ENCODE data around the gene PYGB. TPM values are rescaled to one million over a fixed set of nuclear protein-coding genes. Genes with fewer than 3 reads are reported as not detected.
"Not testable (repeated sequence)": the region's sequence is repeated elsewhere in the genome, so short reads cannot be mapped to it uniquely, and the experiment has no call there.

Gene PYGB
- total and polyA plus RNA-seq, 2 donors: 27.4 to 52.6 TPM

DNA sequence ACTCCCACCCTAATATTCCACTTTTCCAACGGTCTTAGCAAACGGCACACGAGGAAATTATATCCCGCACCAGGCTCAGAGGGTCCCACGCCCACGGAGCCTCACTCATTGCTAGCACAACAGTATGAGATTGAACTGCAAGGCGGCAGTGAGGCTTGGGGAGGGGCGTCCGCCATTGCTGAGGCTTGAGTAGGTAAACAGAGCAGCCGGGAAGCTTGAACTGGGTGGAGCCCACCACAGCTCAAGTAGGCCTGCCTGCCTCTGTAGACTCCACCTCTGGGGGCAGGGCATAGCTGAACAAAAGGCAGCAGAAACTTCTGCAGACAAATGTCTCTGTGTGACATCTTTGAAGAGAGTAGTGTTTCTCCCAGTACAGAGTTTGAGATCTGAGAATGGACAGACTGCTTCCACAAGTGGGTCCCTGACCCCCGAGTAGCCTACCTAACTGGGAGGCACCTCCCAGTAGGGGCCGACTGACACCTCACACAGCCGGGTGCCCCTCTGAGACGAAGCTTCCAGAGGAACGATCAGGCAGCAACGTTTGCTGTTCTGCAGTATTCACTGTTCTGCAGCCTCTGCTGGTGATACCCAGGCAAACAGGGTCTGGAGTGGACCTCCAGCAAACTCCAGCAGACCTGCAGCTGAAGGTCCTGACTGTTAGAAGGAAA is 13.0 kb downstream of the PYGB start:
- not testable (repeated sequence) for H3K27me3 ChIP-seq (ENCODE audit: control insufficient read depth in 2 of 2, insufficient read depth in 1 of 2, low read length in 1 of 2); DNase-seq (ENCODE audit: low read depth in 6 of 9, low spot score in 9 of 9); H3K4me3 ChIP-seq (ENCODE audit: low read length in 2 of 2); H3K9me3 ChIP-seq (ENCODE audit: control insufficient read depth in 2 of 2, insufficient read depth in 1 of 2, low read length in 1 of 2); H3K36me3 ChIP-seq (ENCODE audit: control insufficient read depth in 2 of 2, insufficient read depth in 2 of 2, low read length in 1 of 2)
- Histone ChIP-seq H3K4me1 (ENCODE audit: control insufficient read depth in 2 of 2, insufficient read depth in 2 of 2, low read length in 2 of 2) (peaks cover 5 to 28% of the 10 kb centered on the region in 2 donors), H3K27ac (ENCODE audit: low read depth in 1 of 2, low read length in 1 of 2) (peak overlapping the region; percentile 40 to 70)
- 95% methylated on average over 16 of the region's 16 CpGs for WGBS

DNA sequence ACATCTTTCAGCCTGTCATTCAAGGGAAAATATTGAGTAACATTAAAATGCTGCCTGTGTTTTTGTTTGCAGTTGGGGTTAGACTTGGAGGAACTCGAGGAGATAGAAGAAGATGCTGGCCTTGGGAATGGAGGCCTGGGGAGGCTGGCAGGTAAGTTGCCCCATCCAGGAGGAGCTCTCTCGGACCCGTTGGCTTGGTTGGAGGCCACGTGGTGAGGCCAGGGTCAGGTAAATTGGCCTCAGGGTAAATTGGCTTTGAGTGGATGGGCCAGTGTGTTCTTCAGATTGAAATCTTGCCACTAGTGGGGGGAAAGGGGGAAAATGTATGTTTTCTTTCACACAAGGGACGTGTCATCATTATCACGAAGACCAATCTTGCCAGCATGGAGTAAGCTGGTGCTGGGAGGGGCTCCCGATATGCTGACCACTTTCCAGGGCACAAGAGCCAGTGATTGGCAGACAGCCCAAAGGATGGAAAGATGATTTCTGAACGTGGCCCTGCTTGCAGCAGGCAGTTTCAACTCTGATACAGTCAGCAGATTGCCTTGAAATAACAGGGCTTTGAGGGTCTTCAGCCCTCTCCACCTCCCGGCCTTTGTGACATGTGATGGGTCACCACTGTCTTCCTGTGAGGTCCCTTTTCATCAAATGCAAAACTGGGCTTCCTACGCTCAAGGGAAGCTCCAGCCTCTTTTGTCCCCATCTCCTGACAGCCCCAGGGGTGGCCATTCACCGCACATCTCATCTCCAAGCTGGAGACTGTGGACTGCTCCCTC is 21.4 kb downstream of the PYGB start:
- 96% methylated on average over 11 of the region's 11 CpGs for WGBS
- DNase-seq (ENCODE audit: low read depth in 6 of 9, low spot score in 9 of 9): no peak
- H3K27ac ChIP-seq (ENCODE audit: low read depth in 1 of 2, low read length in 1 of 2): no peak overlapping the region
- H3K4me1 ChIP-seq (ENCODE audit: control insufficient read depth in 2 of 2, insufficient read depth in 2 of 2, low read length in 2 of 2): no peaks in the 10 kb centered on the region
- peaks cover 16 to 24% of the 10 kb centered on the region in 2 donors for H3K36me3 ChIP-seq (ENCODE audit: control insufficient read depth in 2 of 2, insufficient read depth in 2 of 2, low read length in 1 of 2)
- no peaks in the 10 kb centered on the region for H3K27me3 ChIP-seq (ENCODE audit: control insufficient read depth in 2 of 2, insufficient read depth in 1 of 2, low read length in 1 of 2)
- no peak overlapping the region for H3K4me3 ChIP-seq (ENCODE audit: low read length in 2 of 2)
- H3K9me3 ChIP-seq (ENCODE audit: control insufficient read depth in 2 of 2, insufficient read depth in 1 of 2, low read length in 1 of 2): no peaks in the 10 kb centered on the region

DNA sequence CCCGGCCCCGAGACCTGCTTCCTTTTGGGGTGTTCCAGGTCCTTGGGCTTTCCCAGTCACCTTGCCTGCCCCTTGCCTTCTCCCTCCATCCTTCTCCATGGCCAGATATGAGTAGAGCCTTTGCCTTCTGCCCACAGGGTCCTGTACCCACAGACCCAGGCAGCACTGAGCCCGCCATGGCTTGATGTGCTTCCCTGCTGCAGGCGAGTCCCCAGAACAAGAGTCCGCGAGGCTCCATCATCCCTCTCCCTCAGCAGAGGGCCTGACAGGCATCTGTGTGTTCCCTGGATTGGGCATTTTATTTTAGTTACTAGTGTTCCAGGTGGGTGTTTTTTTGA is 21.9 kb downstream of the PYGB start:
- 97% methylated on average over 6 of the region's 6 CpGs for WGBS
- no peak for DNase-seq (ENCODE audit: low read depth in 6 of 9, low spot score in 9 of 9)
- no peak overlapping the region for H3K4me3 ChIP-seq (ENCODE audit: low read length in 2 of 2)
- H3K27me3 ChIP-seq (ENCODE audit: control insufficient read depth in 2 of 2, insufficient read depth in 1 of 2, low read length in 1 of 2): no peaks in the 10 kb centered on the region
- H3K36me3 ChIP-seq (ENCODE audit: control insufficient read depth in 2 of 2, insufficient read depth in 2 of 2, low read length in 1 of 2): peaks cover 16 to 29% of the 10 kb centered on the region in 2 donors
- H3K27ac ChIP-seq (ENCODE audit: low read depth in 1 of 2, low read length in 1 of 2): no peak overlapping the region
- no peaks in the 10 kb centered on the region for H3K9me3 ChIP-seq (ENCODE audit: control insufficient read depth in 2 of 2, insufficient read depth in 1 of 2, low read length in 1 of 2)
- H3K4me1 ChIP-seq (ENCODE audit: control insufficient read depth in 2 of 2, insufficient read depth in 2 of 2, low read length in 2 of 2): no peaks in the 10 kb centered on the region

DNA sequence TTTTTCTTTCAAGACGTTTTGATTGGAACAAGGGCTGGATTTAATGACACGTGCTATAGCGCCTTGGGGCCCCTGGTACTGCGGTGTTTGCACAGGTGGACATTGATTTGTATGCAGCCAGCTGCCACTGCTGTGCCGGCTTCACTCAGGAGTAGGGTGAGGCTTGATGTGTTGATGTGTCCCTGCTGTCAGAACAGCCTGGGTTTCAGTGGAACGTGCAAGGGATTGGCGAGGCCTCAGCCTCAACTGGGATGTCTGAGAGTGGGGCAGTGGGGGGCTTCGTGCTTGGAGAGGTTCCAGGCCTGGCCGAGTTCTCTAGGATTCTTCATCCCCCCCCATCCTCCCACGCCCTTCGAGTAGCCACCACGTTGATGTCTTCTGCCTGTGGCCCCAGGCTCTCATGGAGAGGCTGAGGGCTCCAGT is 23.0 kb downstream of the PYGB start:
- WGBS: 96% methylated on average over 12 of the region's 12 CpGs
- H3K27ac ChIP-seq (ENCODE audit: low read depth in 1 of 2, low read length in 1 of 2): no peak overlapping the region
- H3K36me3 ChIP-seq (ENCODE audit: control insufficient read depth in 2 of 2, insufficient read depth in 2 of 2, low read length in 1 of 2): peaks cover 16 to 33% of the 10 kb centered on the region in 2 donors
- H3K27me3 ChIP-seq (ENCODE audit: control insufficient read depth in 2 of 2, insufficient read depth in 1 of 2, low read length in 1 of 2): no peaks in the 10 kb centered on the region
- H3K4me1 ChIP-seq (ENCODE audit: control insufficient read depth in 2 of 2, insufficient read depth in 2 of 2, low read length in 2 of 2): no peaks in the 10 kb centered on the region
- no peak overlapping the region for H3K4me3 ChIP-seq (ENCODE audit: low read length in 2 of 2)
- no peaks in the 10 kb centered on the region for H3K9me3 ChIP-seq (ENCODE audit: control insufficient read depth in 2 of 2, insufficient read depth in 1 of 2, low read length in 1 of 2)
- DNase-seq (ENCODE audit: low read depth in 6 of 9, low spot score in 9 of 9): no peak

DNA sequence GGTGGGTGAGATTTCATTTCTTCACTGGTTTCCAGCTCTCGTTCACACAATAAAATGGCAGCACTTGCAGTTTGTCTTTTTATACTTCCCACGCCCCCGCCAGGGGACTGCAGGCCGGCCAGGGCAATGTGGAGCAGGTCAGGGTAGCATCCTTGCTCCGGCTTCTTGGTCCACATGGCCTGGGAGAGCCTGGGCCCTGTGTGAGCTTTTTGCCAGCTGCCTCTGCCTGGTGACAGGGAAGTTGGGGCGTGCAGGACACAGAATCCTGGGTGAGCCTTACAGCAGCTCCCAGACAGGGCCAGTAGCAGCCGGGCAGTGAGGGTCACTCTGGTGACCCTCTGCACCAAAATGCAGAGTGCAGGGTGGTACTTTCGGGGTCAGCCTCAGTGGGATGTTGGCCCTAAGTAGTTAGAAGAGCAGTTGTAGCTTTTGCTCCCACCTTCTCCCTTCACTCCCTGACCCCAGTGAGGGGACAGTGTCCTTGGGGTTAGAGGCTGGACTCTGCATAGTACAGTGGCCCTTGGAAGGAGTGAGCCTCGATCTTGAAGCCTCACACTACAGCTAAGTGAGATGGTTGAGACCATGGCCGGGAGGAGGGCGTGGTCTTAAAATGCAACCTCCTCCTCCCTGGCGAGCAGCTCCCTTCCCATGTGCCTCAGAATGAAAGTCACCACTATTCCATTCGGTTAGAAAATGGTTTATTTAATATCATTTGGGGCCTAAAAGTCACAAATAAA is 23.8 kb downstream of the PYGB start:
- no peak overlapping the region for H3K4me3 ChIP-seq (ENCODE audit: low read length in 2 of 2)
- no peaks in the 10 kb centered on the region for H3K9me3 ChIP-seq (ENCODE audit: control insufficient read depth in 2 of 2, insufficient read depth in 1 of 2, low read length in 1 of 2)
- no peaks in the 10 kb centered on the region for H3K4me1 ChIP-seq (ENCODE audit: control insufficient read depth in 2 of 2, insufficient read depth in 2 of 2, low read length in 2 of 2)
- no peaks in the 10 kb centered on the region for H3K27me3 ChIP-seq (ENCODE audit: control insufficient read depth in 2 of 2, insufficient read depth in 1 of 2, low read length in 1 of 2)
- DNase-seq (ENCODE audit: low read depth in 6 of 9, low spot score in 9 of 9): no peak
- peaks cover 16 to 37% of the 10 kb centered on the region in 2 donors for H3K36me3 ChIP-seq (ENCODE audit: control insufficient read depth in 2 of 2, insufficient read depth in 2 of 2, low read length in 1 of 2)
- WGBS: 98% methylated on average over 13 of the region's 13 CpGs
- H3K27ac ChIP-seq (ENCODE audit: low read depth in 1 of 2, low read length in 1 of 2): no peak overlapping the region

DNA sequence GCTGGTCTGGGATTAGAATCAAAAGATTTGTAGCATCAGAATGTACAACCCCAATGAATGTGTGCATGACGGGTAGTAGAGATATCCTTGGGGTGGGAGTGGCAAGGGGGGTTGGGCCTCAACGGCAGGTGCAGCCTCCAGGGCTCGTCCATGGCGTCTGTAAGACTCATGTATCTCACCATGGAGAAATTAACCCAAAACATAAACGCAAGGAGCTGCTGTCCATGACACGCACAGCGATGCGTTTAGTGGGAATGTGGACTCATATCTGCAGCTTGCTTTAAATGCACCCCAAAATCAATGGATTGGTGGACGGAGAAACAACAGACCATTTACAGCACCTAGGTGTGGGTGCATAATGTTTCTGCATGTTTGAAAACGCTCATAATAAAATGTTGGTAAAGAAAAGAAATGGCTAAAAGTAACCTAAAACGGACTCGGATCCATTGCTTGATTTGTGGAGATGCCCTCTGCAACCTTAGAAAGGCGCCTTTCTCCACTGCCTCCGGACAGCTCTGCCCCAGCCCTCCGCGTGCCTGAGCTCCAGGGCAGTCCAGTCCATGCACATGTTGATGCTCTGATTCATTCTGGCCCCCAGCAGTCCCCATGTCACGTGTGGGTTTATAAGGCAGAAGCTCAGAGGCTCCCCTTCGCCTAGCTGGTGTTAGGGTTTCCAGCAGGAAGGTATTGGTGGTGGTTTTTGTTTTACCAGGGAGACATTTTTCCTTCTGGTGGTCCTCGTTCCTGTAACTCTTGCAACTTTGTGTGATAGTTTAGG is 24.5 kb downstream of the PYGB start:
- DNase-seq (ENCODE audit: low read depth in 6 of 9, low spot score in 9 of 9): no peak
- 97% methylated on average over 19 of the region's 19 CpGs for WGBS
- Histone ChIP-seq H3K9me3 (ENCODE audit: control insufficient read depth in 2 of 2, insufficient read depth in 1 of 2, low read length in 1 of 2) (no peaks in the 10 kb centered on the region), H3K4me3 (ENCODE audit: low read length in 2 of 2) (no peak overlapping the region), H3K27me3 (ENCODE audit: control insufficient read depth in 2 of 2, insufficient read depth in 1 of 2, low read length in 1 of 2) (no peaks in the 10 kb centered on the region), H3K36me3 (ENCODE audit: control insufficient read depth in 2 of 2, insufficient read depth in 2 of 2, low read length in 1 of 2) (peaks cover 16 to 45% of the 10 kb centered on the region in 2 donors), H3K27ac (ENCODE audit: low read depth in 1 of 2, low read length in 1 of 2) (no peak overlapping the region), H3K4me1 (ENCODE audit: control insufficient read depth in 2 of 2, insufficient read depth in 2 of 2, low read length in 2 of 2) (no peaks in the 10 kb centered on the region)

DNA sequence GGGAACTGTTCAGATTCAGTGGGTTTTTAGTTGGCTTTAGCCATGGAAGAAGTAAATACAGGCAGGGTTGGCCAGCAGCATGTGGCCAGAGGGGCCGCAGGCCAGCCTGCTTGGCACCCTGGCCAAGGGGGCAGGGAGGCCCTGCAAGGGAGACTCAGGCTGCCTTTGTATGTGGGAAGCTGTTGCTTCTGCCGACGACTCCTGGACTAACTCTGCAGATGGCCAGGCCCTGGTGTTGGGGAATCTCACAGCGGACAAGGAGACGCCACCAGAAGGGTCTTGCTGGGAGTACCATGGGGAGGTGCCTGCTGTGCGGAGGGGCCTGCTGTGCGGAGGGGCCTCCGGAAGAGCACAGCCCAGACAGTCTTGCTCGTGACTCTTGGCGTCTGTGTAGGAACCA is 25.2 kb downstream of the PYGB start:
- H3K4me3 ChIP-seq (ENCODE audit: low read length in 2 of 2): no peak overlapping the region
- H3K27ac ChIP-seq (ENCODE audit: low read depth in 1 of 2, low read length in 1 of 2): no peak overlapping the region
- H3K27me3 ChIP-seq (ENCODE audit: control insufficient read depth in 2 of 2, insufficient read depth in 1 of 2, low read length in 1 of 2): no peaks in the 10 kb centered on the region
- no peak for DNase-seq (ENCODE audit: low read depth in 6 of 9, low spot score in 9 of 9)
- peaks cover 16 to 51% of the 10 kb centered on the region in 2 donors for H3K36me3 ChIP-seq (ENCODE audit: control insufficient read depth in 2 of 2, insufficient read depth in 2 of 2, low read length in 1 of 2)
- H3K4me1 ChIP-seq (ENCODE audit: control insufficient read depth in 2 of 2, insufficient read depth in 2 of 2, low read length in 2 of 2): no peaks in the 10 kb centered on the region
- WGBS: 97% methylated on average over 10 of the region's 10 CpGs
- H3K9me3 ChIP-seq (ENCODE audit: control insufficient read depth in 2 of 2, insufficient read depth in 1 of 2, low read length in 1 of 2): no peaks in the 10 kb centered on the region

DNA sequence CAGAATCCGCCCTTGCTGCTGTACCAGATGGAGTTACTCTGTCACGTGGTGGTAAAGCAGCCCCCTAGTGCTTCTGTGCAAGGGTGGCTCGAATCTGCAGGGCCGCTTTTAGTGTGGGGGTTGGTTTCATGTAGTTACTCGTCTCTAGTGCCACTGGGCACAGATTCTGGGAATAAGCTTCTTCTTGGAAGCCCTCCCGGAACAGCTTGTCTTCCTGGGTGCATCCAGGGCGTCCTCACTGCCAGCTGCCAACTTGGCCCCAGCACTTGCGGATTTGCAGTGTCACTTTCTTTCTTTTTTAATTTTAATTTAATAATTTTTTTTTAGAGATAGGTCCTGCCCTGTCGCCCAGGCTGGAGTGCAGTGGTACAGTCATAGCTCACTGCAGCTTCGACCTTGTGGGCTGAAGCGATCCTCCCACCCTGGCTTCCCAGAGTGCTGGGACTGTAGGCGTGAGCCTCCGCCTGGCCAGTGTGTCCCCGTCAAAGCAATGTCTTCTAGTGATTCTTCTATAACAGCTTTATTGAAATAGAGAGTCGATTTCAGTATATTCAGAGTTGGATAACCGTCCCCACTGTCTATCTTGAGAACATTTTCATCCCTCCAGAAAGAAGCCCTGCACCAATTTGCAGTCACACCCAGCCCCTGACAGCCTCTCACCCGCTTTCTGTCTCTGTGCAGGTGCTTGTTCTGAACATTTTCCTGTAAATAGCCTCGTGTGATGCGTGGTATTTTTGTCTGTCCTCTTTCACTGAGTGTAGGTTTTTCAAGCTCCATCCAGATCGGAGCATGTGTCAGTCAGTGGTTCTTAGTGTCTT is 25.9 kb downstream of the PYGB start:
- Histone ChIP-seq H3K4me3 (ENCODE audit: low read length in 2 of 2) (no peak overlapping the region), H3K9me3 (ENCODE audit: control insufficient read depth in 2 of 2, insufficient read depth in 1 of 2, low read length in 1 of 2) (no peaks in the 10 kb centered on the region), H3K36me3 (ENCODE audit: control insufficient read depth in 2 of 2, insufficient read depth in 2 of 2, low read length in 1 of 2) (peaks cover 16 to 56% of the 10 kb centered on the region in 2 donors), H3K4me1 (ENCODE audit: control insufficient read depth in 2 of 2, insufficient read depth in 2 of 2, low read length in 2 of 2) (no peaks in the 10 kb centered on the region), H3K27me3 (ENCODE audit: control insufficient read depth in 2 of 2, insufficient read depth in 1 of 2, low read length in 1 of 2) (no peaks in the 10 kb centered on the region), H3K27ac (ENCODE audit: low read depth in 1 of 2, low read length in 1 of 2) (no peak overlapping the region)
- no peak for DNase-seq (ENCODE audit: low read depth in 6 of 9, low spot score in 9 of 9)
- WGBS: 97% methylated on average over 20 of the region's 20 CpGs

All from thymus (tissue), 11 donors.